ENCODE data around the gene PTPRN2. TPM values are rescaled to one million over a fixed set of nuclear protein-coding genes. Genes with fewer than 3 reads are reported as not detected.
"Not testable (repeated sequence)": the region's sequence is repeated elsewhere in the genome, so short reads cannot be mapped to it uniquely, and the experiment has no call there.

PTPRN2 gene
- total RNA-seq, 1 donor from 2014 or later = 15.4 TPM

DNA sequence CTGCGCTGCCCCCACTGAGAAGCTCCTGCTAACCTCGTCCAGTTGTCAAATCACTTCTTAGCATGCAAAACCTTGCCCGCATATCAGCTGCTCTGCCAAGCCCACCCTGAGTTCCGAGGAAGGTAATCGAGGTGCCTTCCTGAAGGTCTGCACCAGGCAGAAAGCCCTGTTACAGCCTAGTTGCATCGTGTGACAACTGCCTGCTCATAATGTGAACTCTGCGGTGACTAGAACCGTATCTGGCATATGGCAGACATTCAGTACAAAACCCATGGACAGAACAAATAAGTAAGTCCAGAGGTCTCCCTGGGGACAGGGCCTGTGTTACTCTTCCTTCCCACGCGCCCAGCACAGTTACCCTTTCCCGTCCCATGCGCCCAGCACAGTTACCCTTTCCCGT lies 856.5 kb downstream of the PTPRN2 start:
- DNase-seq (ENCODE audit: extremely low spot score, unreplicated experiment) = no peak
- H3K36me3 Mint-ChIP-seq = no peaks in the 10 kb centered on the region
- H3K9me3 Mint-ChIP-seq = no peaks in the 10 kb centered on the region
- no peaks in the 10 kb centered on the region for H3K4me1 Mint-ChIP-seq (ENCODE audit: unreplicated experiment)
- H3K4me3 Mint-ChIP-seq = no peak overlapping the region
- H3K27ac Mint-ChIP-seq = no peak overlapping the region
- TF ChIP-seq, protein P1, sequence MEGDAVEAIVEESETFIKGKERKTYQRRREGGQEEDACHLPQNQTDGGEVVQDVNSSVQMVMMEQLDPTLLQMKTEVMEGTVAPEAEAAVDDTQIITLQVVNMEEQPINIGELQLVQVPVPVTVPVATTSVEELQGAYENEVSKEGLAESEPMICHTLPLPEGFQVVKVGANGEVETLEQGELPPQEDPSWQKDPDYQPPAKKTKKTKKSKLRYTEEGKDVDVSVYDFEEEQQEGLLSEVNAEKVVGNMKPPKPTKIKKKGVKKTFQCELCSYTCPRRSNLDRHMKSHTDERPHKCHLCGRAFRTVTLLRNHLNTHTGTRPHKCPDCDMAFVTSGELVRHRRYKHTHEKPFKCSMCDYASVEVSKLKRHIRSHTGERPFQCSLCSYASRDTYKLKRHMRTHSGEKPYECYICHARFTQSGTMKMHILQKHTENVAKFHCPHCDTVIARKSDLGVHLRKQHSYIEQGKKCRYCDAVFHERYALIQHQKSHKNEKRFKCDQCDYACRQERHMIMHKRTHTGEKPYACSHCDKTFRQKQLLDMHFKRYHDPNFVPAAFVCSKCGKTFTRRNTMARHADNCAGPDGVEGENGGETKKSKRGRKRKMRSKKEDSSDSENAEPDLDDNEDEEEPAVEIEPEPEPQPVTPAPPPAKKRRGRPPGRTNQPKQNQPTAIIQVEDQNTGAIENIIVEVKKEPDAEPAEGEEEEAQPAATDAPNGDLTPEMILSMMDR (conservative IDR thresholded peaks at IDR 0.05) = no peak
- peaks cover 41% of the 10 kb centered on the region for H3K27me3 Mint-ChIP-seq

DNA sequence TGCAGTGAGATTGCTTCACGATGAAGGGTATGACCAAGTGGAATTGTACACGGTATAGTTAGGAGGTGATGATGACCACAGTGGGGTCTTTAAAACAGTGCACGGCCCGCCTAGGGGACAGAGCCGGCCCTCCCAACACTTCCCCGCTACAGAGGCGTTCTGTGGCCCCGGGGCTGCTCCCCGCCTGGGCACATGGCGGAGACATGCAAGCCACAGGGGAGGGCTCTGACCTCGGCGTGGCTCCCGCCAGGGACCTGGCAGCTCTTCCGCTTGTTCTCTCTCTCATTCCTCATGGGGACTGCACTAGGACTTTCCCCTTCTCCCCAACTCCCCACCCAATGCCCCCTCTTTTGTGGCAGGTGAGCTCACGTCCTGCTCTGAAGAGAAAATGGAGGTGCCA lies 857.0 kb downstream of the PTPRN2 start:
- no peaks in the 10 kb centered on the region for H3K4me1 Mint-ChIP-seq (ENCODE audit: unreplicated experiment)
- peaks cover 41% of the 10 kb centered on the region for H3K27me3 Mint-ChIP-seq
- H3K36me3 Mint-ChIP-seq = no peaks in the 10 kb centered on the region
- H3K27ac Mint-ChIP-seq = no peak overlapping the region
- no peaks in the 10 kb centered on the region for H3K9me3 Mint-ChIP-seq
- H3K4me3 Mint-ChIP-seq = no peak overlapping the region
- DNase-seq (ENCODE audit: extremely low spot score, unreplicated experiment) = no peak
- TF ChIP-seq, protein P1 (conservative IDR thresholded peaks at IDR 0.05) = no peak

DNA sequence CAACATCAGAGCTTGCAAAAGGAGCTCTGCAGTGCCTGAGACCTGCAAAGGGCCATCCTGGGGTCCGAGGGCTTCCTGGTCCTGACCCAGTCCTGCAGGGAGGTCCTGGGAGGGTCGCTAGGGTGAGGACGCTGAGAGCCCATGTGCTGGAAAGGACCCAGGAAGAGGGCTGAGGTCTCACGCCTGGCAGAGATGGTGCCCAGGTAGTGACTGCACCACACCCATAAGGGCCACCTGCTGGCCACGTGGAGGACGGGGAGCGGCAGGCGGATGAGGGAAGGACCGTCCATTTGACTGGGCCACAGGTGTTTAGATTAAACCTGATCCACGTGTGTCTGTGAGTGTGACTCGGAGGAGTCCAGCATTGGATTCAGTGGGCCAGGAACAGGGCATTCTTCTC lies 858.1 kb downstream of the PTPRN2 start:
- Mint-ChIP-seq H3K9me3 (no peaks in the 10 kb centered on the region), H3K36me3 (no peaks in the 10 kb centered on the region), H3K27ac (no peak overlapping the region), H3K4me3 (no peak overlapping the region), H3K27me3 (peaks cover 37% of the 10 kb centered on the region), H3K4me1 (ENCODE audit: unreplicated experiment) (no peaks in the 10 kb centered on the region)
- no peak for DNase-seq (ENCODE audit: extremely low spot score, unreplicated experiment)
- TF ChIP-seq, protein P1 (conservative IDR thresholded peaks at IDR 0.05) = no peak

DNA sequence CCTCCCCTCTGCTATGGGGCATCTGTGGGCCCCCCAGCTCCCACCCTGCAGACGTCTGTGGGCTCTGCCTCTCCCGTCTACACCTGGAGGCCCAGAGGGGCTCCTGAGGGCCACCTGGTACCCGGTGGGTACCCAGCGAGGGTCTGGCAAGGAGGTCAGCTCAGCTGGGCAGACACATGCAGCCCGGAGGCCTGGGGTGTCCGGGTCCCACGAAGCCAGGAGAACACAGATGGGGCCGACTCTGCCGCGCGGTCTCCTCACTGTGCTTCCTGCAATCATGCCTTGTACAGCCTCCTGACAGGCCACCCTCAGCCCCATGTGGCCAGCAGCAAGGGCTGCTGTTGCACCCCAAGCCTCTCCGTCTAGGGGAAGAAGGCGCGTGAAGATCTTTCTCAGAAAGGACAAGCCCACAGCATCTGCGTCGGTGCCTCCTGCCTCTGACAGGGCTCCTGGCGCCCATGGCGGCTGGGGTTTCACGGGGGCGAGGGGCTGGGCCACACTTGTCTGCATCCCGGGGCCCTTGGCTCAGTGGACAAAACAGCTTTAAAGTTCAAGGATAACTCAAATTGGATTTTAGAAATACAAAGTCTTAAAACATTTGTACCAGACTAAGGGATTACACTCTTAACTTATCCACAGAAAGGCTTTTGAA lies 859.5 kb downstream of the PTPRN2 start:
- peaks cover 39% of the 10 kb centered on the region for H3K27me3 Mint-ChIP-seq
- no peak overlapping the region for H3K4me3 Mint-ChIP-seq

DNA sequence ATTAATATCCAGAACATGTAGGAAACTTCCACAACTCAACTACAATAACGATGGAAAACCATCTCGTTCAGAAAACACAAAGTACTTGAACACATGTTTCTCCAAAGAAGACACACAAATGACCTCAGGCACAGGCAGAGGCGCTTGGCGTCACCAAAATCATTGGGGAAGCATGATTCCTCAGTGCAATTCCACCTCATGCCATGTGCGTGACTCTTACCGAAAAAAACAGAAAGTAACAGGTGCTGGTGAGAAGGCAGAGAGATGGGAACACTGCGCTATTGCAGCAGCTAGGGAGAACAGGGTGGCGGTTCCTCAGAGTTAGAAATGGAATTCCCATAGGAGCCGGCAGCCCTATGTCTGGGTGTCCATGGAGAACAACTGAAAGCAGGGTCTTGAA lies 860.9 kb downstream of the PTPRN2 start:
- Mint-ChIP-seq H3K9me3 (no peaks in the 10 kb centered on the region), H3K27ac (no peak overlapping the region), H3K4me1 (ENCODE audit: unreplicated experiment) (no peaks in the 10 kb centered on the region), H3K36me3 (no peaks in the 10 kb centered on the region), H3K4me3 (no peak overlapping the region), H3K27me3 (peaks cover 39% of the 10 kb centered on the region)
- TF ChIP-seq, protein P1 (conservative IDR thresholded peaks at IDR 0.05) = no peak
- DNase-seq (ENCODE audit: extremely low spot score, unreplicated experiment) = no peak

More for the DNA sequence above, 859.5 kb downstream of the PTPRN2 start:
- H3K9me3 Mint-ChIP-seq = no peaks in the 10 kb centered on the region
- no peak overlapping the region for H3K27ac Mint-ChIP-seq
- TF ChIP-seq, protein P1 (conservative IDR thresholded peaks at IDR 0.05) = no peak
- DNase-seq (ENCODE audit: extremely low spot score, unreplicated experiment) = no peak
- no peaks in the 10 kb centered on the region for H3K4me1 Mint-ChIP-seq (ENCODE audit: unreplicated experiment)
- H3K36me3 Mint-ChIP-seq = no peaks in the 10 kb centered on the region

DNA sequence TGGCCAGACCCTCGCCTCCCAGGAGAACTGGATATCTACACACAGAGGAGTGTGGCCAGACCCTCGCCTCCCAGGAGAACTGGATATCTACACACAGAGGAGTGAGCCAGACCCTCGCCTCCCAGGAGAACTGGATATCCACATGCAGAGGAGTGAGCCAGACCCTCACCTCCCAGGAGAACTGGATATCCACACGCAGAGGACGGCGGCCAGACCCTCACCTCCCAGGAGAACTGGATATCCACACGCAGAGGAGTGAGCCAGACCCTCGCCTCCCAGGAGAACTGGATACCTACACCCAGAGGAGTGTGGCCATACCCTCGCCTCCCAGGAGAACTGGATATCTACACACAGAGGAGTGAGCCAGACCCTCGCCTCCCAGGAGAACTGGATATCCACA lies 862.3 kb downstream of the PTPRN2 start:
- H3K27me3 Mint-ChIP-seq = peaks cover 33% of the 10 kb centered on the region
- H3K4me3 Mint-ChIP-seq; H3K9me3 Mint-ChIP-seq; H3K36me3 Mint-ChIP-seq; H3K27ac Mint-ChIP-seq; DNase-seq (ENCODE audit: extremely low spot score, unreplicated experiment); H3K4me1 Mint-ChIP-seq (ENCODE audit: unreplicated experiment): not testable (repeated sequence)

Measured in type B pancreatic cell (in vitro differentiated cells).